Stimulated activated CD8-positive, alpha-beta memory T cell treated with anti-CD3 and anti-CD28 coated beads, Interleukin-7, amount 100 ng/mL, for 24 hours (primary cell): ENCODE data around the gene SDK2.

Source experiments
- DNase-seq: peaks from one replicate; pipeline ENCODE4 v3.0.0-alpha.2; 2020; ENCODE audit warnings: low read depth

The SDK2 gene

DNA sequence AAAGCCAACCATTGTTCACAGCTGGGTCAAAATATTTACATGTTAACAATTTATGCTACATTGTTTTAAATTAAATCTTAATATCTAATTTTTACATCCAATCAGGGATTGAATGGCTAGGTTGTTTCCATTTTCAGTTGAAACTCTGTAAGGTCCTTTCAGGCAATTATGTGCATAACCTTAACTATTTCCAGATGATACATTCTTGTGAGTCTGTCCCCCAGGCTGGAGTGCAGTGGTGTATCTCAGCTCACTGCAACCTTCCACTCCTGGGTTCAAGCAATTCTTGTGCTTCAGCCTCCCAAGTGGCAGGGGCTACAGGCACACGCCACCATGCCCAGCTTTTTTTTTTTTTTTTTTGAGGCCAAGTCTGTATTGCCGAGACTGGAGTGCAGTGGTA lies 342.9 kb downstream of the SDK2 start:
- DNase-seq, result no peak

DNA sequence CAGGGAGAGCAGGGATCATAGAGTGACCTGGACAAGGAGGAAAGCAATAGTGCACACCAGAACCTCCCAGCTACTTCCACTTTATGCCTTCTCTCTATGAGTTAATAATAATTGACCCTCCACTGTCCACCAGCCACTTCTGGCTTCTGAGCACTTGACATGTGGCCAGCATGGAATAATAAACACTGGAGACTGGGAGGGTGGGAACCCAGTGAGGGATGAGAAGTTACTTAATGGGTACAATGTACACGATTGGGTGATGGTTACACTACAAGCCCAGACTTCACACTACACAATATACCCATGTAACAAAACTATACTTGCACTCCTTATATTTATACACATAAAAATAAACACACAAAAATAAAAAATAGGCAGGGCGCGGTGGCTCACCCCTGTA lies 343.9 kb downstream of the SDK2 start:
- no peak for DNase-seq

DNA sequence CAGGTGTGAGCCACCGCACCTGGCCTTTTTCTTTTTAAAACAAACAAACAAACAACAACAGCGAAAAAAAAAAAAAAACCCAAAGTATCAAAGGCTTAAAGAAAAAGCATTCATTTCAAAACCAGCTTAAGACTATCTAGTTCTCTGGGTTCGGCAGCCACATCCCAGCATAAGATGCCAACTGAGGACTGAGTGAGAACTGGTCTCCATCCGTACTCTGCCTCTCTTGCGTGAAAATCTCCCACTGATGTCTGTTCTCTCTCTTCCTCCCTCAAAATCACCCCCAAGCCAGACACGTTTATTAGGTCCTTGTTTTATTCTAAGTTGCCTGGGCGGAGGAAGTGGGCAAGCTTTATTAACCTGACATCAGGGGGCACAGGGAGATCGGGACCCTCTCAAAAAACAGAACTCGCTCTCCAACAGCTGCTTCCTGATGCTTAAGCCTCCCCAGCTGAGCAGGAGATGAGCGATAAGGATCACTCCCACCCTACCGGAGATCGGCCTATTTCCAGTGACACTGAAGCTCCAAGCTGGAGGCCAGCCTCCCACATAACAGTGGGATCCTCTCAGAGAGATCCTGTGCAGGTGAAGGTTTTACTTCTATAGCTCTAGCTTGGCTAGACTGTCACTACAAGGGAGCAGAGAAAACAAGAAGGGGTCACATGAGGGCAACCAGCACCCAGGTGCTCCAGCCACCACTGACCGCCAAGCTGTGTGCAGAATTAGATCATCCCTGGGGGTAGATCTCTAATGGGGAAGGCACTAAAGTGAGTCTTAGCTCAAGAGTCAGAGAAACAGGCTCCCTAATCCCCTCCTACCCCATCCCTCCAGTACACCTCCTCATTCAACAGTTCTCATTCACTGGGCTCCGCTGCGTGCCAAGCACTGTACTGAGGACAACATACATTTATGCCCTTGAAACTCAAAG lies 346.0 kb downstream of the SDK2 start:
- no peak for DNase-seq

DNA sequence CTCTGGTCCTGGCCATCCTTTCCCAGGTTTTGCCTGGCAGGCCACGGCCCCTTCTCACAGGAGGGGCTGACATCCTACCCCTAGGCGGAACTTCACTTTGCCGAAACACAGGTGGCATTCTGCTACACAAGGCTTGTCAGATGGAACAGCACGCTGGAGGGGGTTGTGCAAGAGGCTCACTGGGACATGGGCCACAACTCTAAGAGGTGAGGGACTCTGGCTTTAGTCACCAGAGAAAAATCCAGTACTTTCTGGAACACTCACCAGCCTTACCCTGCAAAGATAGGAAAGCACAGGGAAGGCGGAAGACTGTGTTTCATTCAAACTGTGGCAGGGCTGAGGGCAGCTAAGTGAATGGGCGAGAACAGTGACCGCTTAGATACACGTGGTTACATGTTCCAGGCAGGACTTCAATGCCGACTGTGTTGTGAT lies 350.7 kb downstream of the SDK2 start:
- DNase-seq, result no peak

DNA sequence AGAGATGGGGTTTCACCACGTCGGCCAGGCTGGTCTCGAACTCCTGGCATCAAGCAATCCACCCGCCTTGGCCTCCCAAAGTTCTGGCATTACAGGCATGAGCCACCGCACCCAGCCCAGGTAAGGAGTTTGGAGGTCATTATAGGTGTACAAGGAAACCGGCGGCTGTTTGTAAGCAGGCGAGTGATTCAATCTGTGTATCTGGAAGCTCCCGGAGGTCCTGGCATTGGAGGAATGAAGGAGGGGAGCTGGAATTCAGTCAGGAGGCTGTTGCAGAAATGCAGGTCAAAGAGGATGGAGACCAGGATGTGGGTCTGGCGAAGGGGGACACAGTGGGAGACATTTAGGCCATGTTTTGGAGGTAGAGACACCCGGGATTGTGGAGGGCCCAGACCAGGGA lies 351.2 kb downstream of the SDK2 start:
- no peak for DNase-seq

DNA sequence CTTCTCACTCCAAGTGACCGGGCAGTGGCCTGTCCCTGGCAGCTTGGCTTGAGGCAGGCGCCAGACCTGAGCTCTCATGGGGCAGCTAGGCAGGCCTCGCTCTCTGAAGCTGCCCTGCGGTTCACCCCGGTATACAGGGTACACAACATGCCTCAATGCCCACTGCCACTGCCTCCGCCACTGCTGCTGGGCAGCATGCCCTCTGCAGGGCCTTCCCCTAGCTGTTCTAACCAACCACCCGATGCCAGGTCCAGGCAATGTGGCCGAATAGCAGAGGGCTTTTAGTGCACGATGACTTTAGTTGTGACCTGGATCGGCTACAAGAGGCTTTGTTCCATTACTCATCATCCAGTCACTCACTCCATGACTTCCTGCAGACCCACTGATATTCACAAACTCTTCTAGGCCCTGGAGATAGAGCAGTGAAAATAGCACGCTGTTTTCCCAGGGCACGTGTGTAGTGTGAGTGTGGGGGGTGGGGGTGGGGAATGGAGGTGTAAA lies 352.2 kb downstream of the SDK2 start:
- DNase-seq, result no peak

DNA sequence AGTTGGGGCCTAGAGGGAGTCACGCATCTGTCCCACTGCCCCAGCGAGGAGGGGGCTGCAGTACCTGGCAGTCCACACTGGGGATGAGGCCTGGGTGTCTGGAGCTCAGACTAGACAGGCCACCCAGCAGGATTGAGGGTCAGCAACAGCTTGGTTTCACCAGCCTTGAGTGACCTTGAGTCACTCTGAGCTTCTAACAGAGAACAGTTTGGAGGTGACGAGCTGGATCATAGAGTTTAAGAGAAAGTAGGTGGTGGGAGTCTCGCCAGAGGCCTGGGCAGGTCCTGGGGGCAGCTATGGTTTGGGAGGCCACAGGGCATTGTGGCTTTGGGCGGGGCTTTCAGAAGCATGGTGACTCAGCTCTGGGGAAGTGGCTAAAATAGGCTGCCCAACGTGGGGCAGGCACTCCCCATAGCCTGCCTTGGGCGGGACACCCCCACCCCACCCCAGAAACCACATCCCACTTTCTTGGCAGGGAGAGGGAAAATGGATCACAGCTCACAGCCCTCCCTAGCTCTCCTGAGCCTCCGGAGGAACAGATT lies 352.9 kb downstream of the SDK2 start:
- no peak for DNase-seq

DNA sequence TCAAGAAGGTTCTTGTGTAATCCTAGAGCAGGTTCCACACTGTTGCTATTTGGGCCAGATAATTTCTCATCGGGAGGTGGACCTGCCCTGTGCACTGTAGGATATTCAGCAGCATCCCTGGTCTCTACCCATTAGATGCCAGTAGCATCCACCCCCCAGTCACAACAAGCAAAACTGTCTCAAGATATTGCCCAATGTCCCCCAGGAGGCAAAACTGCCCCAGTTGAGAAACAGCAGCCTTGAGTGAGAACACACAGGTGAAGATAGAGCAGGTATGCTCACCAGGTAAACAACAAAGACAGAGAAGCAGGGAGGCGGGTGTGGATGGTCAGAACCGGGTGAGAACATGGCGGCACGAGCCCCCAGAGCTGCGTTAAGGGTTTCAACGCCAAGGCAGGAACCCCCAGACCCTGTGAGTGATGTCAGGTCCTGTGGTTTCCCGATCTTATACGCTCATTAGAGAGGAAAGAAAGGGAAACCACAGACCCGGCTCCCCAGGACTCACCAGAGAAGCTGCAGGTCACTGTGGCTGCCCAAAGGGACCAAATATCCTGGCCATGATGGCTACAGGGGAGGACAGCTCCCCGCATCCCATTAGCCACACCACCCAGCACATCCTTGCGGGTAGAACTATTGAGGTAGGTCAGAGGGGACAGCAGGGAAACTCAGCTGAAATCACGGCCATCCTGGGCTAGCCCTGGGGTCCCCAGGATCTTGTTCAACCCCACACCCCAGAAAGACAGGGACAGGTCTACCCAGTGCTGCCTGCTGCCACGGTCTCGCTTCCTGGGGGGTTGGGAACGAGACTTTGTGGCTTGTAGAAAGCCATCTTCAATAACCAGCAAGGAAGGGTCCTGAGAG lies 353.6 kb downstream of the SDK2 start:
- no peak for DNase-seq

DNA sequence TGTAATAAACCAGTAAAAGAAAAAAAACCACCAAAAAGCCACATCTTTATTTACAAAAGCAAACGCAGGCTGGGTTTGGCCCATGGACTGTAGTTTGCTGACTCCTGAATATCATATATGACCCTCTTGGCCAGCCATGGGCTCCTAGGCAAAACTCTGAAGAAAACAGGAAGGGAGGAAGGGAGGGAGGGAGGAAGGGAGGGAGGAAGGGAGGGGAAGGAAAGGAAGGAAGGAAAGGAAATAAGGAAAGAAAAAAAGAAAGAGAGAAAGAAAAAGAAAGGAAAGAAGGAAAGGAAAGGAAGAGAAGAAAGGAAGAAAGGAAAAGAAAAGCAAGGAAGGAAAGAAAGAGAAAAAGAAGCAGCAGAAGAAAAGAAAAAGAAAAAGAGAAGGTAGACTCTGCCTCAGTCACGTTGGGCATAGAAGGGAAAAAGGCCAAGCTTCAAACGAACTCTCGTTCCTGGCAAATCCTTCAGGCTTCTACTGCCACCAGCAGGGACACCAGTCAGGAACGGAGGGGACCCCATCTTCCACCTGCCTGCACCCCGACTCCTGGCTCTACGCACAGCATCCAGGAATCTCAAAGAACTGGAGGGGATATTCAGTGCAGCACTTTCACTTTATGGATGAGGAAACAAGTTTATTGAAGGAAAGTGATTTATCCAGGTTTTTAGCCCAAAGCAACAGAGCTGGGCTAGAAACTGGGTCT lies 354.5 kb downstream of the SDK2 start:
- no peak for DNase-seq

DNA sequence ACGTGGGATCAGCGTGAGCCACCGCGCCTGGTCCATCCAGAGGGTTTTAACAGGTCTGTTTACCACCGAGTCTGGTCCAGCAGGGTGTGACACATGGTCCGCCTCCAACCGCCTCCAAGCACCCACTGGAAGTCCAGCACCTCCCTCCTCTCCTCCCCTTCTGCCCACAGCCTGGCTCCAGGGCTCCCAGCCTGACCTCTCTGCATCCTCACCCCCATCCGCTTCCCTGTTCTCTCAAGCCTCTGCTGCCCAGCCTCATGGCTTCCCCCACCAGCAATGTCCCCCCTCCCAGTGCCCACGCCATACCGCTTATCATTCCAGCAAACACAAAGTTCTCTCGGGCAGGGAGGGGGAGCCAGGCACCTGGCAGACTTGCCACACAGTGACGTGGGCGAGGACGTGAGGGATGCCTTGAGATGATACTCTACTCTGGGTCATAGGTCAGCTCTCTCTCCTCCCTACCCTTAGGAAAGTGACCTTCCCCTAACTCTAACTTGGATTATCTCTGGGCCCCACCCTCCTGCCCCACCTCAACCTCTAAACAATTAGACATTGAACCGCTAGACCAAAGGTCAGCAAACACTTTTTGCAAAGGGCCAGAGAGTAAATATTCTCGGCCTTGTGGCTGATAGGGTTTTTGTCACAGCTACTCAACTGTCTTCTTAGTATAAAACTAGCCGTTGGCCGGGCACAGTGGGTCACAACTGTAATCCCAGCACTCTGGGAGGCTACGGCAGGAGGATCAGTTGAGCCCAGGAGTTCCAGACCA lies 355.5 kb downstream of the SDK2 start:
- no peak for DNase-seq

DNA sequence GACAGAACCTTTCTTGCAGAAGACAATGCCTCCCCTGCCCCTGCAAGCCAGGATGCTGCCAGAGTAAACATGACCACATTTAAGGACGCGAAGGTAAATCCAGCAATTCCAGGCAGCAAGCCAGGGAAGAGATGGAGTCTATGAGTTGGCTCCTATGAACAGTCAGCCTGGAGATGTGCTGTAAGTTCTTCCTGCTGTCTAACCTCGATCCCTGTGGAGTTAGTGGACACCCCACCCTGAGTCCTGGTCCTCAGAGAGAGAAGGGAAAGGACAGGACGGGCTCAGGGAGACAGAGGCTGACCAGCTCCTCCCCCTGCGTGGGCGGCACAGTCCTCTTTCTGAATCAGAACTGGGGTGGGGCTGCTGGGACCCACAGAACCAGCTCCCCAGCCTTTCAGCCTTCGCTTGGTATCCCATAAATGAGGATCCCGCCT lies 357.4 kb downstream of the SDK2 start:
- no peak for DNase-seq

DNA sequence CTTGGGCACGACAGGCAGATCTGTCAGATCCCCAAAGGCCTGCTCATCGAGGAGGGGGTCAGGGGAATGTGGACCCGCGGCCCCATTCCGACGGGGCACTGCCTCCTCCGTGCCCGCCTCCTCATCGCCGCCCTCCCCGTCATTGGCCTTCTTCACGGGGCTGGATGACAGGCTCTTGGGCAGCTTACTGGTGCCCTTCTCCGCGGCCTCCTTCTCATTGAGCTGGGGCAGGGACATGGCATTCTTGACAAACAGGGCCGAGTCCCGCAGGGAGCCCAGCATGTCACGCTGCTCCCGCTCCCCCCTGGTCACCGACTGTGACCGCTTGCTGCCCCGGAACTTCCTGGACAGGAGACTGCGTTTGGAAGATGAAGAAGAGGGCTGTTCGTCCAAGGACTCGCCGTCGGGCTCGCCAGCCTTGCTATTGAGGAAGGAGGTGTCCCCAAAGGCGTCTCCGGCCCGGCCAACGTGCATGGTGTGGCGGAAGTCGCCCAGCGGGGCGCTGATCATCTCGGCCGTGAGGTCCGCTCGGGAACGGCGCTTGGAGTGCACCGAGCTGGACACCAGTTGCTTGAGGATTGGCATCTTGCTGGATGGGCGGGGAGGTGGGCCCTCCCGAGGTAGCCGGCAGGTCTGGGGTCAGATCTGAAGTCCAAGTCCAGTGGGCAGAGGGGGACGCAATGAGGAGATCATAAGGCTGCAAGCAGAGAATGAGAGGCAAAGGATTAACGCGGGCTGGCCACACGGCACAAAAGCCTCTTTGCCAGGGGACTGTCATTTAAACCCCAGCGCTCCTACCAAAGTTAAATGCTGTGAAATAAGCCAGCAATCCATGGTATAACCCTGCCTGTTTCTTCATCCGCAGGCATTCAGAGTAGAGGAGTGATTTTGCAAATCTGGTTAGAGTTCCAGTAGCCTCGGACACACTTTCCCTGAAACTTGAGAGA lies 358.1 kb downstream of the SDK2 start:
- DNase-seq, result no peak

DNA sequence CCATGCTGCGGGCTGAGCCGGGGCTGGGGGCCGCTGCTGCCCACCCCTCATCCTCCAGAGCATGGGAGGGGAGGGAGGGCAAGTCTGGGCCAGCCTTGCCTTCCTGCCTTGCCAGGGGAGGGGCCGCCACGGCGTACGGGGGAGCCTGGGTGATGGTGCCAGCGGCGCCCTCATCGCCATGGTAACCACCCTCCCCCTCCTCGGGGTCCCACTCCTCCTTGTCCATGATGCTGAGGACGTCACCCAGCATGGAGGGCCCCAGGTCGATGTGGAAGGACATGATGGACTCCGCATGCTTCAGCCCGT lies 358.7 kb downstream of the SDK2 start:
- DNase-seq, result no peak

DNA sequence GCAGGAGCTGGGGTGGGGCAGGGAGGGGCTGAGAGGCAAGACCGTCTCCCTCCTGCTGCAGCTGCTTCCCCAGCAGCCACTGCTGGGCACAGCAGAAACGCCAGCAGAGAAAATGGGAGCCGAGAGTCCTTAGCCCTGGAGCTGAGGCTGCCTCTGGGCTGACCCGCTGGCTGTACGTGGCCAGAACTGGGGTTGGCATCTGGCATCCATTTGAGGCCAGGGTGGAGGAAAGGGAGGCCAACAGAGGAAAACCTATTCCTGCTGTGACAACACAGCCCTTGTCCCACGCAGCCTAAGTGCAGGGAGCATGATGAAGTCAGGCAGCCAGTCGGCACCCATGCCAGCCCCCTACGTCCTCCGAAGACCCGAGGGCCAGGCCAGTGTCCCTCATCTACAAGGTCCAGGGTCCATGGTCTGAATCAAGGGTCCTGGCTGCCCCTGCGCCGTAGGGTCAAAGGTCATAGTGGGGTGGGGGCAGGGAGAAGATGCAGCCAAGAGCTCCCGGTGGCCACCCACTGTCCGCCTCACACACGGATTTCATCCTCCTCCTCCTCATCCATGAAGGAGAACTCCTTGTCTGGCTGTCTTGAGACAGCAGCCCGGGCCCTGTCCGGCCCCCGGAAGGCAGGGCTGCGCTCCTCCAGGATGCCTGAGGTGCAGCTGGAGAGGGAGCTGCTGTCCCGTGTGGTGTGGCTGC lies 359.2 kb downstream of the SDK2 start:
- DNase-seq, result no peak
